ENCODE results near the gene NR6A1.

DNA sequence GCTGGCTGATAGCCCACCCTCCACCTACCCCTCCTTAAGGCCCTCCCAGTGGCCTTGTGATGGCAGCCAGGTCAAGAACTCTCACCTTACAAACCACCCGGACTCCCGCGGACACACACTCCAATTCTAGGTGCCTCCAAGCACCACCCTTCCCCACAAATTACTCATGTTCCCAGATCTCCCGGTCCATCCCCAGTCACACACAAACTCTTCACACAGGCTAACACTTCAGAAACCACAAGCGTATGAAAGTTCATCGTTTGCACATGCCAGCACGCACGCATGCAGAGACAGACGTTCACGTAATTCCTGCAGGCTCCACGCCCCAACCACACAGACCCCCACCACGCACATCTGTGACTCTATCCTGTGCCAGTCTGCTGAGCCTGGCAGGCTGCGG, 281.9 kb downstream of the NR6A1 start:
- TF ChIP-seq, protein P1, sequence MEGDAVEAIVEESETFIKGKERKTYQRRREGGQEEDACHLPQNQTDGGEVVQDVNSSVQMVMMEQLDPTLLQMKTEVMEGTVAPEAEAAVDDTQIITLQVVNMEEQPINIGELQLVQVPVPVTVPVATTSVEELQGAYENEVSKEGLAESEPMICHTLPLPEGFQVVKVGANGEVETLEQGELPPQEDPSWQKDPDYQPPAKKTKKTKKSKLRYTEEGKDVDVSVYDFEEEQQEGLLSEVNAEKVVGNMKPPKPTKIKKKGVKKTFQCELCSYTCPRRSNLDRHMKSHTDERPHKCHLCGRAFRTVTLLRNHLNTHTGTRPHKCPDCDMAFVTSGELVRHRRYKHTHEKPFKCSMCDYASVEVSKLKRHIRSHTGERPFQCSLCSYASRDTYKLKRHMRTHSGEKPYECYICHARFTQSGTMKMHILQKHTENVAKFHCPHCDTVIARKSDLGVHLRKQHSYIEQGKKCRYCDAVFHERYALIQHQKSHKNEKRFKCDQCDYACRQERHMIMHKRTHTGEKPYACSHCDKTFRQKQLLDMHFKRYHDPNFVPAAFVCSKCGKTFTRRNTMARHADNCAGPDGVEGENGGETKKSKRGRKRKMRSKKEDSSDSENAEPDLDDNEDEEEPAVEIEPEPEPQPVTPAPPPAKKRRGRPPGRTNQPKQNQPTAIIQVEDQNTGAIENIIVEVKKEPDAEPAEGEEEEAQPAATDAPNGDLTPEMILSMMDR (conservative IDR thresholded peaks at IDR 0.05; ENCODE audit: low read depth, low read length), result no peak
- TF ChIP-seq EZH2phosphoT487 (IDR thresholded peaks at IDR 0.05; ENCODE audit: borderline replicate concordance, low read length), result no peak
